DLD1 (cell line): ENCODE results near the gene AMN.

Experiments
- in situ Hi-C: cut with HindIII; loops from 2 replicates; pipeline ENCODE4 v1.10.0; 2017; ENCODE audit warnings: low sequenced_read_pairs

Gene AMN

DNA sequence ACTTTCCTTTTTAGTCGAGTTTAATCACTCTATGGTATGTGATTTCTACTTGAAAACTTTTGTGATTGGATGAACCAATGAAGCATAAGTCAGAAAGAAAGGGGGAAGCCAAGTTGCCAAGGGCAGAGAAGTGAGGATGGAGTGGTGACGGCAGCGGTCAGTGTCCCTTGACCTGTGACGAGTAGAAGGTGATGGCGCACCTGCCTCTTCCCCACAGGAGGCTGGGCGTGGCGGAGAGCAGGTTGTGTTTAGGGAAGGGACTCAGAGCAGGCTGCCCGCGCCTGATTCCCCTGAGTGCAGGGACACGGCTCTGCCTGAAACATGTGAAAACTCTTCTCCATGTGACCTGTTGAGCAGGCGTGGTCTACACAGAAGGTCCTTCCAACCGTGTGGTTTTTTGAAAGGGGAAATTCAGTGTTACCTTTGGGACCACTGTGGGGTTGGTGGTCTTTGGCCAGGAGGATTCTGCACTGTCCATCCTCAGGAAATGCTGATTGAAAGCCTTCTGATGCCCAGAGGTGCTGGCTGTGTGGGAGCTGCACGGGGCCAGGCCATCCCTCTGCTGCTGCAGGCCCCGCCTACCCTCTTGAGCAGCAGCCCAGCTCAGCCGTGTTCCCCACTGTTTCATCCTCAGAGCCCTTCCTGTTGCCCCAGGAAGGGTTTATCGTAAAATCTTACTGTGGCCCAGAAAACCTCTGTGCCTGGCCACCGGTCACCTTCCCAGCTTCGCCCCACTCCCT lies 23.5 kb upstream of the AMN start:
- in situ Hi-C loops = no loop called here

DNA sequence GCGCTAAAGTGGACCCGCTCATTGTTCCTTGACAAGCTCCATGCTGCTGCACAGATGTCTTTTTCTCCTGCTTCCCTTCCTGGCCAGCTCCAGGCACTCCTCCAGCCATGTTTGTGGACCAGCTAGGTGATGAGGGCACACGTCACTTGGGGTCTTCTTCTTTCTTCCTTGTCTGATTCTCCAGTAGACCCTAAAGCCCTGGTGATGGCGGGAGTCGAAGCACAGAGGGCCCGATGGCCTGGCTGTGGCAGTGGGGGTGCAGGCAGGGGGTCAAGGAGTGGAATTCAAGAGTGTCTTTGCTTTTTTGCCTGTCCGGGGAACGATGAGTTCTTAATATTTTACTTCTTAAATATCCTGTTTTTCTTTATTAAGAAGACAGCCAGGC lies 23.0 kb upstream of the AMN start:
- in situ Hi-C loops = no loop called here

DNA sequence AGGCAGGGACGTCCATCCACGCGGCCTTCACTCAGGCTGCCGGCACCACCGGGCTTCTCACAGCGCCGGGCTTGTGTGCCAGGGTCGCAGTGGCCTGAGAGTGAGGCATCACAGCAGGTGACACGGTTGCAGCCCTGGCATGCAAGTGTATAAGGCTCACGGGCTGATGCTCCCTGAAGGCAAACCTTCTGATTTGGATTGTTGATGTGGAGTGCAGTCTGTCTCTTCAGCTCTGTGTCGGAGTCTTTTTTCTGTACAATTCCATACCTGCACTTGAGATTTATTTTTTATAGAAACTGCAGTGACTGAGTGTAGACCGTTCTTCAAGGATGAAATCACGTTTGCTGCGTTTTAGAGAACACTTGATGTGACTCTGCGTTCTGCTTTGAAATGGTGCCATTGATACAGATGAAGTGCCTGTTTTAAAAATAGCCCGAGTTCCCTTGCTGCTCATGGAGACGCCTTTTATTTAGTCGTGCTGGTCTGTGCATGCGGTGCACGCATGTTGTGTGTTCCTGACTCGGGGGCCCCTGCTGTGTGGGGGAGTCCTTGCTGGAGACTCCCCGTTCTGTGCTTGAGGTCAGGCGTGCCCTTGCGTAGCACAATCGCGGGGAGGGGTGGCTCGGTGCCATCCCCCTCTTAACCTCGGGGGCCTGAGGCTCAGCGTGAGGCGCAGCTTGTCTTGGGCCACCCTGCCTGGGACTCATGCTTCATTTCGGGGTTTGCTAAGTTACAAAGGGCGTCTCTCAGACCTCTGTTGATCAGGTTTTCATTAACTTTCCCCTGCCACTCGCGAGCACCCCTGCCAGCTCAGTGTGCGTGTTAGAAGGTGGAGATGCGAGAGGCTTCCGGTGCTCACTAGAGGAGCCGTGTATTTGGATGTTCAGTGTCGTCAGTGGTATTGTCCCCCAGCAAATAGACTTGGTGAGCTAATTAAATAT lies 21.6 kb upstream of the AMN start:
- in situ Hi-C loops = no loop called here

DNA sequence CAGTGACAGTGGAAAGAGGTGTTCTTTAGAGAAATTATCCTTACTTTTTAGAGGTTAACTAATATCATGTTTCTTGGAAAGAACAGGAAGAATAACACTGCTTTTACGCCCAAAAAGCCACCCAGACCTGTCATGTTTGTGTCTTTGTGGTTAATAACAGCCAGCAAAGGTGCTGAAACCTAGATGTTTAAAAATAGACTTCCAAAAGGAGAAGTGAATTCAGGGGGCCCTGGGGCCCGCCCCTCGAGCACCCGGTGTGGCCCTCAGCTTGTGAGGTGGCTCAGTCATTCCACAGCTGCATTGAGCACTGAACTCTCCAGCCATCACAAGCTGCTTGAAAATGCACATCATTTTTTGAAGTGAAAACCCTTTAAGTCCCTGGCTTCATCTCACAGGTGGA lies 20.8 kb upstream of the AMN start:
- in situ Hi-C loops = no loop called here

DNA sequence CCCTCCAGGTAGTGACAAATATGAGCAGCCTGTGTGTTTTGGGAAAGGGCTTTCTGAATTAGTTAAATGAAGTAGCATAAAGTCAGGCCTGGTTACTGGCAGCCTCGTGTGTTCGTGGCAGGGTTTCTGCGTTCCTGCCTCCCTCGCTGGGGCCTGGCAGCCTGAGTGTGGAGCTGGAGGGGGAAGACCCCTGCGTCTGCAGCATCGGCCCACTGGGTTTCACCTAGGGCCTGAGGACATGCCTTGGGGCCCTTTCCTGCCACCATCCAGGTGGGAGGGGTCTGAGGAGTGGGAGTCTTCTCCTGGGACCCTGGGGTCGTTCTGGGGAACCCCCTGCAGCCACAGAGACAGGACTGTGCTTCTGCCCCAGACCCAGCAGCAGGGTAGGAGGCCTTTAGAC lies 20.4 kb upstream of the AMN start:
- in situ Hi-C loops = no loop called here

DNA sequence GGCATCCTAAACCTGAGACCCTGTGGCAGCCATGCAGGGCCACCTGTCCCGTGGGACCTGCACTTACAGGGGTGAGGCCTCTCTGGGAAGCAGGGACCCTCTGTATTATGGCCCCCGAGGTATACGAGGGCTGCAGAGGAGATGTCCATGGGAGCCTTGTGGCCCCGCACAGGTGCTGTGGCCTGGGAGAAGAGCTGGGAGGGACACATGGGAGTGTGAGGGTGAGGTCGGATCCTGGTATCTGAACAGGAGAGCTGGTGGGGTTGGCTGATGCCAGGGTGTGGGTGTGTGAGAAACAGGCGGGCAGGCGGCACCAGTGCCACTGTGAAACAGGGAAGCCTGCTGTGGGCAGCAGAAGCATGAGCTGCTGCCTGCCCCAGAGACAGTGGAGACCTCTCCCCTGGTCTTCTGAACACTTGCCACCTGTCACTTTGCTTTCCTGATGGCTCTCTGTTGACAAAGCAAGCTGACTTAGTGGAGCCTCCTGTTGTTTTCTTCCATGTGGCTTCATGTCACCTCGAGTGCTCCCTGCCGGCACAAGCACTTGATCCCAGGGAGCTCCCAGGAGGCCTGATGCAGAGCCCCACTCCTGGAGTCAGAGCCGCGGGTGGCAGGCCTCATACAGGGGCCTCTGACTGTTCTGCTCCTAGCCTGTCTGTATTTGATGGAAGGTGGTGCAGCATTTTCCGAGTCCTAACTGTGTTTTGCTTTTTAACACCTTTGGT lies 19.8 kb upstream of the AMN start:
- in situ Hi-C loops = no loop called here

DNA sequence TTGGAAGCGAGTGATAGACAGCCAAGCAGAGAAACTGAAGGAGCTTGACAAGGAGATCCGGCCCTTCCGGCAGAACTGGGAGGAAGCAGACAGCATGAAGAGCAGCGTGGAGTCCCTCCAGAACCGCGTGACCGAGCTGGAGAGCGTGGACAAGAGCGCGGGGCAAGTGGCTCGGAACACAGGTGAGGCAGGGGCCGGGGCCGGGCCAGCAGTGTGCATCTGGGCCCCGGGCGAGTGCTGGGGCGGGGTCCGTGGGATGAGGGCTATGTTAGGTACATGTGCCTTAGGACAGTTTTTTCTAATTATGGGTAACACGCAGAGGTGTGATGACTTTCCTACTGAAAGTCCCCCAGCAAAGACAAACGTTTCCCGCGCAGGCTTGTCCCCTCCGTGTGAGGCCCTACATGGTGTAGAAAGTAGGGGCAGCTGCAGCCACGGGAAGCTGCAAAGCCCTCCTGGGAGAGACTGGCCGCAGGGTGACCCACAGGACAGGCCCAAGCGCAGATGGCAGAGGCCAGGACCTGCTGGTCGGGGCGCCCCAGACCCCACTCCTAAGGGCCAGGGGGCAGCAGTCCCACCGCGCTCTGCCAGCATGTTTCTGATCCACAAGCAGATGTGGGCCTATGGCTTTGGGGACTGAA lies 19.1 kb upstream of the AMN start:
- in situ Hi-C loops = no loop called here

DNA sequence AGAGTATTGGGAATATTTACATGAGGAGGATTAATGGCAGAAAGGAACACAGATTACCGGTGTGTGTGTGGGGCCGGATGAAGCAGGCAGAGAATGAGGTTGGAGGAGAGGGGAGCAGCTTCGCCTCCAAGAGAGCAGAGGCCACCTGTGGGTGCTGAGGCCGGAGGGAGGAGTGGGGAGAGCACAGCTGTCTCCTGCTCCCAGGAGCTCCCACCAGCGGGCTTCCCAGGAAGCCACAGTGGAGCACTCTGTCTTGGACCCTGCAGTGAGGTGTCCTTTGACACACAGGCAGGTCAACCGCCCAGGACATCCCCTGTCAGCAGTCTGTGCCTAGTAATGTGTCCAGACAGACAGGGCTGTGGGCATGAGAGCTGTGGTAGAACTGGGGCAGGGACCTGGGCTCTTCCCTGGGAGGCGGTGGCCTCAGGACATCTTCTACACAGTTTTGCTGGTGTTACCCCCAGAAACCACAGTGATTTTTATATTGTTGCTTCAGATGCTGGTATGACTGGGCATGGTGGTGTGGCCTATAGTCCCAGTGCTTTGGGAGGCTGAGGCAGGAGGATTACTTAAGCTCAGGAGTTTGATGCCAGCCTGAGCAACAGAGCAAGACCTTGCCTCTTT lies 18.5 kb upstream of the AMN start:
- in situ Hi-C loops = no loop called here

DNA sequence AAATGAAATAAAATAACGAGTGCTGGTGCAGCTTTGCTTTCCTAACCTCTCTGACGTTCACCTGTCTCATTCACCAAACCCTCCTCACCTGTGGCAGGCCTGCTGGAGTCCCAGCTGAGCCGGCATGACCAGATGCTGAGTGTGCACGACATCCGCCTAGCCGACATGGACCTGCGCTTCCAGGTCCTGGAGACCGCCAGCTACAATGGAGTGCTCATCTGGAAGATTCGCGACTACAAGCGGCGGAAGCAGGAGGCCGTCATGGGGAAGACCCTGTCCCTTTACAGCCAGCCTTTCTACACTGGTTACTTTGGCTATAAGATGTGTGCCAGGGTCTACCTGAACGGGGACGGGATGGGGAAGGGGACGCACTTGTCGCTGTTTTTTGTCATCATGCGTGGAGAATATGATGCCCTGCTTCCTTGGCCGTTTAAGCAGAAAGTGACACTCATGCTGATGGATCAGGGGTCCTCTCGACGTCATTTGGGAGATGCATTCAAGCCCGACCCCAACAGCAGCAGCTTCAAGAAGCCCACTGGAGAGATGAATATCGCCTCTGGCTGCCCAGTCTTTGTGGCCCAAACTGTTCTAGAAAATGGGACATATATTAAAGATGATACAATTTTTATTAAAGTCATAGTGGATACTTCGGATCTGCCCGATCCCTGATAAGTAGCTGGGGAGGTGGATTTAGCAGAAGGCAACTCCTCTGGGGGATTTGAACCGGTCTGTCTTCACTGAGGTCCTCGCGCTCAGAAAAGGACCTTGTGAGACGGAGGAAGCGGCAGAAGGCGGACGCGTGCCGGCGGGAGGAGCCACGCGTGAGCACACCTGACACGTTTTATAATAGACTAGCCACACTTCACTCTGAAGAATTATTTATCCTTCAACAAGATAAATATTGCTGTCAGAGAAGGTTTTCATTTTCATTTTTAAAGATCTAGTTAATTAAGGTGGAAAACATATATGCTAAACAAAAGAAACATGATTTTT lies 17.1 kb upstream of the AMN start:
- in situ Hi-C loops = no loop called here

DNA sequence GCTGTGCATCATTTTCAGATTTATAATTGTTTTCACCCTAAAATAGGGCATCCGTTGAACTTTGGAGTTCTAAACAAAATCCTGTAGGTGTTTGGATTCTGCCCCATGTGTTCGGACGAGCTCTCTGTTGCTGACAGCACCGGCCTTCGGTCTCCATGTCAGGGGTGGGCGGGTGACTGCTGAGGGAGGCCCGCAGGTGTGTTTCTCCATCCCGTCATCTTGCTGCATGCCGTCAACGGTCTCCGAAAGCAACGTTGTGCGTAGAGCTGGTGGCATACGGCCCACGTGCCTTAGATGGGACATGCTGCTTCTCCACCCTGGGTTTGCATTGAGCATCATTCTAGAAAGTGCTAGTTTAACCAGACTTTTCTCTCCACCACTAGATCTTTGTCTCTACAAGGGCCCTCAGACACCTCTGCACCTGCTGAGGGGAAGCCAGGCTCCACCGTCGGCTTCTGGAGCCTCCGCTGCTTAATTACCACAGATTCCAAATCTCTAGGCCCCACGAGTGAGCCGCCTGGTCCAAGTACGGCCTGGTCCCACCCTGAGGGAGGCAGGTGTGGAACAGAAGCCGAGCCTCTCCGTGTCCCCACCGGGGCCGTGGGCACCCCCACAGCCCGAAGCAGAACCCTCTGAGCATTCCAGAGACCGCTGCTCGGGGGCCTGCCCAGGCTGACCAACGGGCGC lies 15.7 kb upstream of the AMN start:
- in situ Hi-C loops = no loop called here

DNA sequence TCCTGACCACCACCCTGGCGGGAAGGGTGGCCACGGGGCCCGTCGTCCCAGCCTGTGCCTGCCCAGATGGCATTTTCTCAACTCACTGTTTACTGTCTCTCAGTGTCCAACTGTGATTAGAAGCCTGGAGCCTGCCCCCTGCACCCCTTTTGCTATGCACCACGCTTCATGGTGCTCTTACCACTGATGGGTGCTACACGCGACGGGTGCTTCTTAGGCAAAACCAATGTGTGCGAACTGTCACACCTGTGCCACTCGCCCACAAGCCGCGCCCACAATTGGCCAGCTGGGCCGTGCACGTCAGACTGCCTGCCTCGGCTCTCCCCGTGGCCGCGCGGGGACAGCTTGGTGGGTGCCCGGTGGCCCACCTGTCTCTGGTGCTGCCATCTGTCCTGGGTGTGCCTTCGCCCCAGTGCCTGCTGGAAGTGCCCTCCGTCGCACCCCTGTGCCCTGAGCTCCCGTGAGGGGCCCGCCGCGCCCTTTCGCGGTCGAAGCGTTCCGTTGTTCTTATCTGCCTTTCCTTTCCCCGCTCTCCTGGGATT lies 15.1 kb upstream of the AMN start:
- in situ Hi-C loops = no loop called here

DNA sequence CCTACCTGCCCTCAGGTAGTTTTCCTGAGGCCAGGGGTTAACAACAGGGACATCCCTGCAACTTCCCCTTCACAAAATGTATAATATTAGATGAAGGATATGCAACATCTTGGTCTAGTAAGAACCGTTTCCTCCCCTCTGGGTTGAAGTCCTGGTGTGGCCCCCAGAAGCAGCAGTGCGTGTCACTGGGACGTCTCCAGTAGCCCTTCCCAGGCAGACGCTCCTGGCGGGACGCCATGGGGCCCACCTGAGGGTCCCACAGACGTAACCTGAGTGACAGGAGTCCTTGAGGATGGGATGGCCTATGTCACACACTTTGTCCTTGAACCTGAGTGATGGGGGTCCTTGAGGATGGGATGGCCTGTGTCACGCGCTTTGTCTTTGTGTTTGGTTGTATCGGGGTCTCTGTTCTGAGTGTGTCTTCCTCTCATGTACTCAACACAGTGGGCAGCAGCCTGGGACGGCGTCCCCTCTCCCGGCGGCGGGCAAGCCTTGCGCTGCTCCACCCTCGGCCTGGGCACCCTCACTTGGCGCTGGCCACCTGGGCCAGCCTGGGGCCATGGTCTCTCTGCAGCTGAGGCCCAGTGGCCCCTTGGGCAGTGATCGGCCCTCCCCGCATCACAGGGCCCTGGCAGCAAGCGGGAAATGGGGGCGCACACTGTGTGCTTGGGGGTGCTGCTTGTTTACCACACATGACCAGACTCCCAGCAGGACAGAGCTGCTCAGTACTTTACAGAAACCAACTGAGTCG lies 14.3 kb upstream of the AMN start:
- in situ Hi-C loops = no loop called here

DNA sequence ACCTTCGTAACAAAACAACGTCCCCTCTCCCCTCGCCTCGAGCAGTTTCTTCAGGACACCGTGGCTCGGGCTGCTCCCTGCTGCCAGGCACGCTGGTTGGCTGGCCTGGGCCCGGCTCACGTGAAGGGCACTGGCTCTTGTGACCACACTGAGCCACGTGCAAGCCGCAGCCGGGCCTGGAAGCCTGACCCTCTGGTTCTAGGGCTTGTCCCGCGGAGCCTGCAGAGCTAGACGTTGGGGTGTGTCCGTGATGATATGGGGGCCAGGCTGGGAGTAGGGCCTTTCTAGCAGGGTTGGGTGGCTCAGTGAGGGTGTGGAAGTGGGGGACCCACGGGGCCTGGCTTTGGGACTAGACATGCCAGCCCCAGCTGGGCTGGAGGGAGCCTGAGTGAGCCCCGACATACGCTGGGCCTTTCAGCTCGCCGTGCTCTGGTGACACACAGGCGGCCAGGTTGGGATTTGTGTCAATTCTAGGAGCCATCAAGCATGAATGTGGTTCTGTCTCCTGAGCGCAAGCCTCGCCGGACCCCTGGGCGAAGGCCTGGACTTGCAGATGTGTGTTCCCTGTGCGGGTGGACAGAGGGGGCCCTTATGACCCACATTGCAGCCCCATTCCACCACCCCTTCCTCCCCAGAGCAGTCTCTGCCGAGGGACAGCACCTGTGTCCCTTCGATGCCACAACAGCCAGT lies 13.6 kb upstream of the AMN start:
- in situ Hi-C loops = no loop called here

DNA sequence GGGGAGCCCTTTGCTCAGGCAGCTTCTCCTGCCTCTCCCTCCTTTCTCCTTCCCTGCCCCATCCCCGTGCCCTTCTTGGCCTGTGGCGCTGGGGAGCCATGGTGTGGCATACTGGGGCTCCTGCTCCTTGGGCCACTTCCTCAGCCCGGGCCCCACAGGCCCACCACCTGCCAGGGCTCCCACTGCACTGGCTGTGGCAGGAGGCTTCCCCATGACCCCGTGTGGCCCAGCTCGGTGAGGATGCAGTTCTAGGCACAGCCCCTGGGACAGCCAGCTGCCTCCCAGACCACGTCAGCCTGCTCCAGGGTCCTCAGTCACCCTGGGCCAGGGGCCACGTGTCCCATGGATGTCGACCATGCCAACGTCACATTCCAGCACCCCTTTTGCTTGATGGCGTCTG lies 13.0 kb upstream of the AMN start:
- in situ Hi-C loops = no loop called here

DNA sequence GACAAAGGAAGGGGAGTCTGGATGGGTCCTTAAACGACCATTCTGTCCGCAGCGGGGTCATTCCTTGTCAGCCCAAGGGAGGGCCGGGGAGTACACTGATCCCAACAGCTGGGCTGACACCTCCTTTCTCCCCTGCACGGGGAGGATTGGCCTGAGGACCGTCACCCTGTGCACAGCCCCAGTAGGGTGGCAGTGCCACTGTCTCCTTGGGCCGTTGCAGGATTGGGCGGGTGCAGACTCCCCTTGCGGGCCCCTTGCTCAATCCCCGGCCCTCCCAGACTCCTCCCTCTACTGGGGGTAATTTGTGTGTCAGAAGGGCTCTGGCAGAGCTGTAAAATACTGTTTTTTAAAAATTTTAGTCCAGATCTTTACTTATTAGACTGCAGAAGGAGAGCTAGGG lies 12.6 kb upstream of the AMN start:
- in situ Hi-C loops = no loop called here

DNA sequence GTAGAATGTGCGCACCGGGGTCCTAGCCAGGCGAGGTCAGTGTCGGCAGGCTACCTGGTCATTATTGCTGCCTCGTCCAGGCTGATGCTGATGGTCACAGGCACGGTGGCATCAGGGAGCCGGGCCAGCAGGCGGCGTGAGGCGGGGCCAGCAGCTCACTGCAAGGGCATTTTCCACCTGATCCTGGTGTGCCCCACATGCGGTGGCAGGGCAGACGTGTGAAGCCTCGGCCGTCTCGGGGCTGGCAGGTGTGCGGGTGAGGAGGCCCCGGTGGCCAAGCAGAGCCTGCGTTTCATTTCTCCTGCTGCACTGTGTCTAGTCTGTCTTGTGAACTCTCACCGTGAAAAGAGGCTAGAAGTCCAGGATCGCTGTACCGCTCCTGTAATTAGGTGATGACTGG lies 12.0 kb upstream of the AMN start:
- in situ Hi-C loops = no loop called here

DNA sequence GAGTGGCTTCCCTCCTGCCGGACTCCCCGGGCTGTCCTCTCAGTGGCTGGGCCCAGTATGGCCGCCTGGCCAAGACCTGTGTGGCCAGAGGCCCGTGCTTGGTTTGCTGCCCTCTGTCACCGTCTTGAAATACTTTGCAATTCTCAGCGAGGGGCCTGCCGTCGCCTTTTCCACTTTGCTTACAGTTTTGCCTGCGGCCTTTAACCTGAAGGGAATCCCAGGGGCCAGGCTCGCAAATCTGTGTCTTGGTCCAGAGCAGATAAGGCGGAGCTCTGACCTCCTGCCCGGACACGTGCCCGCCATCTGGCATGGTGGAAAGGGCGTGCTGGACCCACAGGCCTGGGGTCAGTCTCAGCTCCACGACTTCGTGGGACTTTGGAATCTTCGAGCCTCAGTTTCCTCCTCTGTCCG lies 10.9 kb upstream of the AMN start:
- in situ Hi-C loops = no loop called here
